Stimulated activated CD4-positive, alpha-beta T cell treated with anti-CD3 and anti-CD28 coated beads, Interleukin-2, amount 100 ng/mL, for 4 hours (primary cell): Measurements from ENCODE around the gene TUBGCP6.

Experiments
- DNase-seq: peaks from one replicate; pipeline ENCODE4 v3.0.0-alpha.2; 2020; ENCODE audit warnings: low read depth

The TUBGCP6 gene

GRCh38 chr22:50226063-50226874 is 18.6 kb downstream of the TUBGCP6 start:
- no peak for DNase-seq

- no peak for DNase-seq
These were observed 19.4 kb downstream of the TUBGCP6 start for GRCh38 chr22:50225200-50225969.

- DNase-seq: no peak
These were observed 20.8 kb downstream of the TUBGCP6 start for GRCh38 chr22:50224071-50224470.

GRCh38 chr22:50222508-50222907 is 22.3 kb downstream of the TUBGCP6 start:
- no peak for DNase-seq

GRCh38 chr22:50221410-50222300 is 23.2 kb downstream of the TUBGCP6 start:
- no peak for DNase-seq

GRCh38 chr22:50220603-50221409 is 24.0 kb downstream of the TUBGCP6 start:
- DNase-seq: no peak

- DNase-seq: no peak
These were observed 24.8 kb downstream of the TUBGCP6 start for GRCh38 chr22:50219800-50220602.

GRCh38 chr22:50218996-50219727 is 25.7 kb downstream of the TUBGCP6 start:
- DNase-seq: no peak

- DNase-seq: no peak
These were observed 26.4 kb downstream of the TUBGCP6 start for GRCh38 chr22:50218153-50218995.

- no peak for DNase-seq
These were observed 27.2 kb downstream of the TUBGCP6 start for GRCh38 chr22:50217543-50218152.

- no peak for DNase-seq
These were observed 27.9 kb downstream of the TUBGCP6 start for GRCh38 chr22:50216684-50217520.

- DNase-seq: no peak
These were observed 28.7 kb downstream of the TUBGCP6 start for GRCh38 chr22:50216055-50216683.

- no peak for DNase-seq
These were observed 29.3 kb downstream of the TUBGCP6 start for GRCh38 chr22:50215297-50216054.

GRCh38 chr22:50213263-50213662 is 31.6 kb downstream of the TUBGCP6 start:
- no peak for DNase-seq

GRCh38 chr22:50211147-50211546 is 33.7 kb downstream of the TUBGCP6 start:
- no peak for DNase-seq
